HG03354 (cell line): ENCODE measurements around the gene PWWP2B.

Experiments used
- ATAC-seq: cut with Tn5 transposase; IDR thresholded peaks from one replicate; pipeline ENCODE4 v1.9.1; 2021; ENCODE audit warnings: mild to moderate bottlenecking; ENCODE audit not compliant: unreplicated experiment, poor library complexity, severe bottlenecking

Gene PWWP2B

DNA sequence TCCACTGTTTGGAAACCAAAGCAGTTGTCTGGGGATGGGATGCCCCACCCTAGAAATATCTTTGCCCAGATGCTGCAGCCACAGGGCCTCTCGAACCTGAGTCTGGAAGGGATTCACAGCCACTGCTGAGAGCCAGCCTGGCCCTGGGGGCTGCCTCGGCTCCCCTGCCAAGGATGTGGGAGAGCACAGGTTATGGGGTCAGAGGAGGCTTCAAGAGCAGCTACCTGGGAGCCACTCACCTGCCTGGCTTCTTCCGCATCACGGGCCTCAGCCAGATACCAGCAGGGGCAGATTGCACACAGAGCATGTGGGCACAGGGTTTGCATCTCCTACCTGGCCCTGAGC, 5.4 kb upstream of the PWWP2B start:
- ATAC-seq: no peak

DNA sequence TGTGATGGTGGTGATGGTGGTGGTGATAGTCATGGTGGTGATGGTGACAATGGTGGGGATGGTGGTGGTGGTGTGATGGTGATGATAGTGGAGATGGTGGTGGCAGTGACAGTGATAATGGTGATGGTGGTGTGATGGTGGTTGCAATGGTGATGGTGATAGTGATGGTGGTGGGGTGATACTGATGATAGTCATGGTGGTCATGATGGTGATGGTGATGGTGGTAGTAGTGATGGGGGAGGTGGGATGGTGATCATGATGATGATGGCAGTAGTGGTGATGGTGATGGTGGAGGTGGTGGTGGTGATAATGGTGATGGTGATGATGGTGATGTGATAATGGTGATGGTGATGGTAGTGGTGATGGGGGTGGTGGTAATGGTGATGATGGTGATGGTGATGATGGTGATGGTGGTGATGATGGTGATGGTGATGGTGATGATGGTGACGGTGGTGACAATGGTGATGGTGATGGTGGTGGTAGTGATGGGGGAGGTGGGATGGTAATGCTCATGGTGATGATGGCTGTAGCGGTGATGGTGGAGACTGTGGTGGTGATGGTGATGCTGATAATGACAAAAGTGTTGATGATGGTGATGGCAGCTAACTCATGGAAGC, 4.7 kb upstream of the PWWP2B start:
- ATAC-seq: no peak

DNA sequence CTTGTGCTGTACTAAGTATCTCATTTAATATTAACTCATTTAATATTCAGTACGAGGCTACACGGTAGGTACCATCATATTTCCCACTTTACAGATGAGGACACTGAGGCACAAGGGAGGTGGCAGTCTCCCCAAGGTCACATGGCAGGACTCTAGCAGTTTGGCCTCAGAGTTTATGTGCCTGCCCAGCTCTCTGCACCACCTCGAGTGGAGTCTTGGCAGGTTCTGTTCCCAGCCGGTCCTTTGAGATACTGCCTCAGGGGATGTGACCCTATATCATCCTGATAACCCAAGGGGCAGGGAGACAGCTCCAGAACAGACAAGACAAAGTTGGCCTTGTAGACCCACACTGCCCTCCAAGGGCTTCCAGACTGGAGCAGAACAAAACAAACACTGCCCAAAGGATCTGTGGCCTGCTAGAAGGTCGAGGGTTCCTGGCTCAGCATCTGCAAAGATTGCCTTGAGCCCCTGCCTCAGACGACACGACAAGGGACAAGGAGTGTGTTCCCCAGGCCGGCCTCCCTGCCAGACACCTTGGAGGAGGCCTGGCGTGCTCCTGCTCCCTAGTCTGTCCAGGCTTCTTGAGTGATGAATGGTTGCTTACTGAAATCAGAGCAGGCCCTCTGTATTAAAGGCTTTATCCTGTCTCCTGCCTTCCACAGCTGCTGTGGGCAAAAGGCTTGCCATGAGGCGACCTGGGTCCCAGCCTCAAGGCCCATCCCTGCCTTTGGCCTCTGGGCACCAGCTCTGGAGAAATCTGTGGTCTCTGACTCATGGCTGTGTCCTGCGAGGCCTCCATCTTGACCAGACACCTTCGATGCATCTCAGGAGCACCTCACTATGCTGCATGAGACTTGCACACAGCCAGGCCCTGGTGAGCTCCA, 3.9 kb upstream of the PWWP2B start:
- no peak for ATAC-seq

DNA sequence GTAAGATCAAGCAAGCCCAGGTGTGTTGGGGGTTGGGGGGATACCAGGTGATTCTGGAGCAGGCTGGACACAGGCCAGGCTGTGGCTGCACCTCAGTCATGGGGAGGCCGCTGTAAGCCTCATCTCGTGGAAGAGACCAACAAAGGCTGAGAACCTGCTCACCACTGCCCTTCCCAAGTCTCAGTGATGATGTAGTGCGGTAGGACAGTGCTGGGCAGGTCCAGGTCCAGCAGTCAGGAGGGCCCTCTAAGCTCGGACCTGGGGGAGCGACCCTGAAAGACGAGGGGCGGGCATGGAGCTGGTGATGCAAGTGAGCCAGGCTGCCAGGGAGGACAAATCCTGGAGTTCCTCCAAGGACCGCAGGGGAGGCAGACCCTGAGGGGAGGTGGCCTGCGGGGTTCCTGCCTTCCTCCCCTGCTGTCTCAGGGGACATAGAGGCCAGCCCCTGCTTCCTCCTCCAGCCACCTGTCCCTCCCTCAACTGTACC, 3.3 kb upstream of the PWWP2B start:
- ATAC-seq: no peak

DNA sequence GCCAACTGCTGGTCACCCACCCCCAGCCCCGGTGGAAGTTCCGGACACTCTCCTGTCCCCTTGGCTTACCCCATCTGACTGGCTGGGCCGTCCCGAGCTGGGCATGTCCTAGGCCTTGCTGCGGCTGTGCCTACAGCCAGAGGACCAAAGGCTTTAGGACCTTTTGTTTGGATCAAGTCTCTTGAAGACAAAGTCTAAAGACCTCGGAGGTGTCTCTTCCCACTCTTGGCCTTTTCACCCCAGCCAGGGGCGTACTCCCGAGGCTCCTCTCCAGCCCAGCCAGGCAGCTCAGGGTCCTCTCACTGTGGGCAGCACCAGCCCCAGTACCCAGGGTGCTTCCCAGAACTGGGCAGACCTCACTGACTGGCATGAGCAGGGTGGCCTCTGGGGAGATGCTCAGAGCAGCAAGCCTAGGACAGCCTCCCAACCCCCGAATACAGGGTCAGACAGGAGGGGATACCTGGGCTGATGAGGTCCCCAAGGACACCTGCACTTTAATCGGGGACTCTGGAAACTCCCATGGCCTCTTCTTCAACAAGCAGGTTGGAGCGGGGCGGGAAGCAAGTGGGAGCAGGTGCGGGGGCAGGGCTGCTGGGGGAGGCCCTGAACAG, 2.7 kb upstream of the PWWP2B start:
- no peak for ATAC-seq

DNA sequence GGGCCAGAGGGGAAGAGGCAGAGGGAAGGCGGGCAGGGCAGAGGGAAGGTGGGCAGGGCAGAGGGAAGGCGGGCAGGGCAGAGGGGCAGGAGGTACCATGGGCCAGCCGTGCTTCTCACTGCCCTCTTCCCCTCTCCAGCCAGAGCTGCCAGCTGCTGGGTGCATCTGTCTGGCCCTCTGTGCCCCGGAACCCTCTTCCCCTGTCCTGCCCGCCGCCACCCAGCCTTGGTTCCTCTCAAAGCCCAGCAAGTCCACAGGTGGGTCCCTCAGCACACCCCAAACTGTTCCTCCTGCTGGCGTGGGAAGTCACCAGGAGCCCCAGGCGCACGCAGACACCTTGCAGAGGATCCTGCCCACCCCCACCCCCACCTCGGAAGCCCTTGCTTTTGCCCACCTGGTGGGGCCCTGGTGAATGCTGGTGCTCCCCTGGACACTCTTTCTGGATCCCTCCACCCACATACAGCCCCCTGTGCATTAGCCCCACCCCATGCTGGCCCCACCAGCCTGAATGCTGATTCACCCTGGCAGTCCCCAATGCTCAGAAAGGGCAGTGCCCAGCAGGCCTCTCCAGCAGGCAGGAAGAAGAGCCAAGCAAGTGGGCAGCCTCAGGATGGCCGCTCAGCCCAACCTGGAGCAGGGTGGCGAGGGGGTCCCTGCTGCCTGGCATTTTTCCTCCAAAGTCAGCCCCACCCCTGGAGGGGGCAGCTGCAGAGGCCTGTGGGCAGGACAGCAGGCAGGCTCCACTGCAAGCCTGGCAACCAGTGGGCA, 1.9 kb upstream of the PWWP2B start:
- no peak for ATAC-seq

DNA sequence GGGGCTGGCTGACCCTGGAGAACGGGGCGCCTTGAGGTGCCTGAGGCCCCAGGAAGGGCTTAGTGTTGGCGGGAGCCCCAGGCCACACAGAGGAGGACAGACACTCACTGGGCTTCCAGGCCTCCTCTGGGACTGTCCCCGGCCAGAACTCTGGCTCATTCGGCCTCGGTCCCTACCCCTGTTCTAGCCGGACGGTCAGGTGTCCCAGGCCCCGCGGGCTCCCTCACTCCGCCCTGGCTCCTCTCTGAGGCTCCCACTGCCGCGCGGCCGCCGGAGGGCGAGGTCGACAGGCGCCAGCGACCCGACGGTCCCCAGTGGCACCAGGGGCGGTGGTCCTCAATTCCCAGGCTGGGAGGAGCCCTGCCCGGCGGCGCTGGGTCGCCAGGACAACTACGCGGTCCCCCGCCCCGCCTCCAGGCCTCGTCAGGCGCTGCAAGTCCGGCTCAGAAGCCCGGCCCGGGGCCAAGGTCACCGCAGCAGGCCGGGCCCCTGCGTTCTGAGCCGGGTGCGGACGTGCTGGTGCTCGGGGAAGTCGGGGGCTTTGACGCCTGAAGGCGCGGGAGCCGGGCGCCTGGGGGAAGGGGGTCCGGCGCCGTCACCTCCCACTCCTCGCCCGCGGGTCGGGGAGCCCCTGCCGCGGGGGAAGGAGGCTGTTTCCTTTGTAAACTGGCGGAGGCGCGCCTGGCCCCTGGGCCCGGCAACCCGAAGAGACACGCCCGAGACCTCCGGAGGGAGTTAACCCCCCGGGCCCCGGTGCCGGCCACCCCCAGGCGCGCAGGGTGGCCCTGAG, 1.1 kb upstream of the PWWP2B start:
- ATAC-seq: peak; percentile 28

DNA sequence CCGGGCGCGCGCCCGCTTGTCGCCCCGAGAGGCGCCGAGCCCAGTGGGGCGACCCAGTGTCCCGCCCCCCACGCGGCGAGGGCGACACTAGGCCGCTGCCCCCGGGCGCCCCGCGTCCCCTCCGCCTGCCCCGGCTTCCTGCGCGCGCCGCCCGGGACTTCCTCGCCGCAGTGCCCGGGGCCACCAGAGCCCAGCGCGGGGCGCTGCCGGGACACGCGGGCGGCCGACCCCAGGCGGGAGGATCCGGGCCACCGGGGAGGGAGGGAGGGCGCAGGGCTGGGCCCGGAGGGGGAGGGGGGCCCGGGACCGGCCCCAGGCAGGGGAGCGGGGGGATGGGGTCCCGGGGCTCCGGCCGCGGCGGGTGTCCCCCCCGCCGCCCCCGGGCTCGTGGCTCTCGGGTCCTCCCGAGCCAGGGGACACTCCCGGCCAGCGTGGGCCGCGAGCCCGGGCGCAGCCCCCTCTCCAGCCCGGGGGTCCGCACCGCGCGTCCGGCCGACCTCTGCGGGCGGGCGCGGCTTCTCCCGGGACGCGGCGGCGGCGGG, 435 bp upstream of the PWWP2B start:
- peak; percentile 63 for ATAC-seq

DNA sequence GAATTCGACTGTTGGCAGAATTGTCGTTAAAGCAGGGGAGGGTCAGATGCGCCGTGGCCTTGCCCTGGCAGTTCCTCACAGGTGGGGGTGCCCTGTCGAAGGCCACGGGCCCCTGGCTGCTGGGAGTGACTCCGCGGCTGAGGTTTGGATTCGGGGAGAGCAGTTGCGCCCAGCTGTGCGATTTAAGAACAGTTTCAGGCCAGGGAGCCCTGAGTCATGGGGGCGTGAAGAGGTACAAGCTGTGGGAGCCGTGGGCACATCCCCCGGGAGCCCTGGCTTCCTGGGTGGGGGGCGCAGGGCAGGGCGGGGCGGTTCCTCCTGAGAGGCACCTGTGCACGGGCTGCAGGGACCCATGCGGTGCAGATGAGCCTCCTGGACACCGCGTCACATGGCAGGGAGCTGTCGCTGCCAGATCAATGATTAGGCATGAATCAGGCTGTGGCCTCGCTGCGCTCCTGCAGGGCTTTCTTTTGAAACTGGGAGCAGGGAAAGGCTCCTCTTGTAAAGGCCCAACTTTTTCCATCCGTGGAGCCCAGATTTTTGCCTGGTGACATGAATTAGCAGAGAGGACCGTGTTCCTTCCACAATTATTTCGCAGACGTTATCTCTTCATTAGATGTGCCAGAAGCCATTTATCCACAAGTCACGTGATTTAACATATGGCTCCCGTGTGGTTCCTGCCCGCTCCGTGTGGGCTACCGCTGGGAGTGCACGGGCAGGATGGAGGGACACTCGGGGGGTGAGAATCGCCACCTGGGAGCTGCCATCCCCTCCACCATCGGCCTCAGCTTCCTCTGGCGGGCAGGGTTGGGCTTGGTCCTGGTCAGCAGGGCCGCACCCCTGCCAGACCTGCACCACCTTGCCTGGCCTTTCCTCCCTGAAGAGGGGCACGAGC, 918 bp downstream of the PWWP2B start:
- ATAC-seq: peak; percentile 41

DNA sequence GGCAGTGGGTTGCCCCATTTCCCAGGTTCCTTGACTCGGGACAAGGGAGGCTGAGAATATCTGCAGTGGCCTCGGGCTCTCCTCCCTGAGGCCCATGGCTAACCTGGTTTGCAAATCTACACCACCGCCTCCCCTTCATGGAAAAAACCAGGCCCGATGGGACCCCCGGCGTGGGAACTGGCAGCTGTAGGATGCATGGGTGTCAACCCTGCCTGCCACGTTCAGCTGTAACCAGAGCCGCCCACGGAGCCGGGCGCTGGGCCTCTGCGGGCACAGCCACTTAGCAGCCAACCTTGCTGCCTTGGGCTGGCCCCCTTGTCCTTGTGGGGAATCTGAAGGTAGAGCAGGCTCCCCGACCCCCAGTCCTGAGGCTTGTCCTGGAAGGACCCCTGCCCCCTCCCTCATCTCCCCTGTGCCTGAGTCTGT, 1.6 kb downstream of the PWWP2B start:
- no peak for ATAC-seq

DNA sequence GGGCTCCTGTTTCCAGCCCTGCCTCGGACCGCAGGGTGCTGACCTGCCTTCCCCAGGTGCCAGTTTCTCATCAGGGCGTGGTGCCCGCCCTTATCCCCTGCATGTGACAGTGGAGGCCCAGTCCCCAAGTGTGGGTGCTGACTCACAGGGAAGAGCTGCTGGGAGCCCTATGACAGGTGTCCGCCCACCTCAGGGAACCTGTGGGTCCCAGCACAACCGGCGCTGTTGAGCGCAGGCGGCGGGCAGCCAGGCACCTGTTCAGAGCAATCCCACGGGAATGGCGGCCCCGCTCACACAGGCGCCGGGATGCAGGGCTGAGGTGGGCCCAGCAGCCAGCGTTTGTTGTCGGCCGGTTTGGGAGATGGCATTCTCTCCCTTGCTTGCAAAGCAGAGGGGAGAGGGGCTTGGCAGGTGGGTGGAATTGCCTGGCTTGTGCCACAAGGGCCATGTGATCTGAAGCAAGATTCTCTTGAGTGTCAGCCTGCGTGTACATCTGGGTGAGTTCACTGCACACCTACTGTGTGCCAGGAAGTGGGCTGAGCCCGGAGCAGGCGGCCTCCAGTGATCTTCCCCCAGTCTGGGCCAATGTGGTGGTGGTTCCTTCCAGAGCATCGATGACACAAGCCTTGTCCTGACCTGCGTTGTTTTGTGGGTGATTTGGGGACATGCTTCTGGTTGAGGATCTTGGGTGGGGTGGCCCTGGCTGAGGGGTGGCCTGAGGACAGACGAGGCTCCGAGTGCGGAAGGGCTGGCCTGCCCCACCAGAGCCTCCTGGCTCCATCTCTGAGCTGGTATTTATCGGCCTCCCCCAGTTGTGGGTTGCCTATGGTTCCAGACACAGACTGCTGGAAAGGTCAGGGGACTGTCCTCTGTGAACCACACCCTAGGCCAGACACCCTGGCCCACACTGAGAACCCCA, 2.4 kb downstream of the PWWP2B start:
- ATAC-seq: no peak

DNA sequence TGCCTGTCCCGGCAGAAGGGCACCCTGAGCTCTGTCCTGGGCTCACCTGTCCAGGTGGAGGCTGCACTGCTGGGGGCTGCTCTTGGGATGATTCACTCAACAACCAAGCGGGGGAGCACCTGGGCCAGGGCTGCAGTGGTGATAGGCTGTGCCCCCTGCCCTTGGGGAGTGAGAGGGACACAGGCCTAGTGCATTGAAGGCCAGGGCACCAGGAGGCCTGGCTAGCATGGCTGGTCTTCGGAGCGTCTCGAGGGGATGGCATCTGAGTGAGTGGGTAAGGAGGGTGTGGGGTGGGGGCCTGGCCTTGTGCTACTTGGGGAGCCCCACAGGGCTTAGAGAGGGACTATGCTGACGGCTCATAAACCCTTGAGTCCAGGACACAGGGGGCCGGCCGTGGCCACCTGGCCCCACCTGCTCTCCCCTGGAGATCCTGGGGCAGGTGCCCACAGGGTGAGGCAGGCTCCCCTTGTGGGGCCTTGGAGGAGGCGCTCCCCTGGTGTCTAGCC, 3.1 kb downstream of the PWWP2B start:
- no peak for ATAC-seq

DNA sequence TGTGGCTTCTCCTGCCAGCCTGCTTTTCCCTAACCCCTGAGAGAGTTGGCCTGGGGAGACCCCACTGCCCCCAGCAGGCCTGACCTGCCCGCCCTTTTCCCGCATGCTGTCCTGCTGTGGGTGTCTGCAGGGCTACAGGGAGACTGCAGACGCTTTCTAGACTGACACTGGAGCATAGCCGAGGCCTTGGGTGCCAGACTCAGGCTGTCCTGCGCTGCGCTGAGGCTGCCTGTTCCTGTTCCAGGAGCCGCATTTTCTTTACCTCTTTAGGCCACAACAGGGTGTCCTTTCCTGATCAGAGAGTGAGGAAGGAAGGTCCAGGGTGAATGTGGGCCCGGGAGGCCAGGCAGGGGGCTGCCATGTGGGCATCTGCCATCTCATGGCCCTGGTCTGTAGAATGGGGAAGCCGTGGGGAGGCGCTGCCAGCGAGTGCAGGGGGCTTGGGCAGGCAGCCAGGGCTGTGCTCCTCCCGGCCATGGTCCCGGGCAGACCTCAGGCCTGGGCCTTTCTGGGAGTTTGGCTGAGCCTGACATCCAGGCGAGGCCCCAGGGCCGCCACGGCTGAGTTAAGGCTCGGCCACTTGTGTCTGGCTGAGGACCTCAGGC, 3.6 kb downstream of the PWWP2B start:
- ATAC-seq: no peak

DNA sequence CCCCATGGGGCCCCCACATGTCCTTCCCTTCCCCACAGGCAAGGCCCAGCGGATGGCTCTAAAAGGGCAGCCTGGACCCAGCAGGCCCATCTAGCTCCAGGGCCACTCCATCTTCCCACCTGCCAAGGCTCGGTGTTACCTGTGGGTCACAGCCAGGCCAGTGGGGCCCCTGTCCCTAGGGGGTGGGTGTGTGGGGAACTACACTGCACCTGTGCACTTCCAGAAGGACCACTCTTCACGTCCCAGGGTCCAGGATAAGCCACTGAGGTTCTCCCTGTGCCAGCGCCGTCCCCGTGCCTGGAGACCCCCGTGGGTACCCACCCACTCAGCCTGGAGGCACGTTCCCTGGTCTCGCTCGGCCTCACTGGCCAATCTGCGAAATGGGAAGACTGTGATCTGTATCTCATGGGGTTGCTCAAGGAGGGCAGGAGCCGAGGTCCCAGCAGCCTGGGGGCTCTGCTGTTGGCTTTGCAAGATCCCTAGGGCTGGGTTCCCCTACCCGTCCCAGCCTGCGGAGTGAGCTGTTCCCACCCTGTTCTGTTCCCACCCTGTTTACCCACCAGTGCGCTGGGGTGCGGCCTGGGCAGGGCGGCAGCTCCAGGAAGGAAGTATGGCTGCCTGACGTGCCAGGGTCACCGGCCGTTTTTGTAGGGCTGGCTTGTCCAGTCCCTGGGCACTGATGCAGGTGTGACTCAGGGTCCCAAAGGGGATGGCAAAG, 4.6 kb downstream of the PWWP2B start:
- ATAC-seq: no peak

DNA sequence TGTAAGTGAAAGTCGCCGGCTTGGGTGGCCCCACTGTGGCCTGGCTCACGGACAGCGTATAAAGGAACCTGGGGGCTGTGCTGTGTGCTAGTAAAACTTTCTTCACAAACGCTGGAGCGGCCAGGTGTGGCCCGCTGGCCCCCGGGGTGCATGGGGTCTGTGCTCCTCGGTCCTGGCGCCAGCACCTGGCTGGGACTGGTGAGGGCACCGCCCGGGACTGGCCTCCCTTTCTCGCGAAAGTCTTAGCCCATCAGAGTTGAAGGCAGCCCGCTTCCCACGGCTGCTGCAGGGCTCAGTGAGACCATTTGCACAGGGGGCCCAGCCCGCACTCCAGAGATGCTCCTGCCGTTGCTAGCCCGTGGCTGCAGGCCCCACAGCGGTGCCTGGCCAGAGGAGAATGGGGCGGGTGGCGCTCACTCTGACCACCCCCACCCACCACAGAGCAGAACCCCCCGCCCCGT, 5.8 kb downstream of the PWWP2B start:
- no peak for ATAC-seq
